Calu3 (cell line): Measurements from ENCODE around the gene ERGIC2. TPM values are rescaled to one million over a fixed set of nuclear protein-coding genes. Genes with fewer than 3 reads are reported as not detected.

Experiments
- BruUV-seq: library from RNA; stranded (reverse); fragments of 400-500 nt; replicated peaks from 2 replicates; lab custom pipeline; 2021; lab: Mats Ljungman, UMichigan
- CTCF ChIA-PET: fragments of 300-600 bp; sonication (Branson Sonifier 250); formaldehyde crosslinking; loops from one replicate; lab custom pipeline; 2022; ENCODE audit warnings: antibody characterized with exemption; lab: Charles Lee
- DNase-seq: peaks from one replicate; pipeline ENCODE4 v3.0.0; 2022
- H3K27ac Mint-ChIP-seq: one replicate; pipeline ENCODE4 v1.8.0; 2022; ENCODE audit warnings: mixed read lengths; ENCODE audit not compliant: unreplicated experiment
- H3K27me3 Mint-ChIP-seq: one replicate; pipeline ENCODE4 v1.8.0; 2022; ENCODE audit warnings: mixed read lengths; ENCODE audit not compliant: unreplicated experiment
- H3K36me3 Mint-ChIP-seq: one replicate; pipeline ENCODE4 v1.8.0; 2022; ENCODE audit warnings: mild to moderate bottlenecking, moderate library complexity, mixed read lengths; ENCODE audit not compliant: insufficient read depth, unreplicated experiment
- H3K4me1 Mint-ChIP-seq: one replicate; pipeline ENCODE4 v1.8.0; 2022; ENCODE audit warnings: mild to moderate bottlenecking, low read depth, mixed read lengths; ENCODE audit not compliant: unreplicated experiment
- H3K4me3 Mint-ChIP-seq: one replicate; pipeline ENCODE4 v1.8.0; 2022; ENCODE audit warnings: mild to moderate bottlenecking, low read depth, moderate library complexity, mixed read lengths; ENCODE audit not compliant: unreplicated experiment
- H3K9me3 Mint-ChIP-seq: one replicate; pipeline ENCODE4 v1.8.0; 2022; ENCODE audit warnings: low read depth, mixed read lengths; ENCODE audit not compliant: unreplicated experiment
- CTCF ChIP-seq: fragments of 200-600 bp; IDR thresholded peaks from one replicate; pipeline ENCODE4 v1.8.0; 2022; ENCODE audit warnings: antibody characterized with exemption; ENCODE audit not compliant: unreplicated experiment
- intact Hi-C: fragments of 100-400 bp; cut with micrococcal nuclease; formaldehyde crosslinking; loops from one replicate; pipeline ENCODE4 v1.10.0; 2022; ENCODE audit not compliant: unreplicated experiment
- total RNA-seq: library from RNA; stranded (reverse); gene quantifications from 2 replicates; pipeline ENCODE4 v1.2.3, GENCODE V29; 2022

ERGIC2 gene
- total RNA-seq, 1 experiment from 2014 or later: 112 TPM

- Mint-ChIP-seq H3K27ac (no peak overlapping the region), H3K4me1 (no peaks in the 10 kb centered on the region), H3K4me3 (no peak overlapping the region), H3K36me3 (no peaks in the 10 kb centered on the region), H3K9me3 (no peaks in the 10 kb centered on the region), H3K27me3 (peaks cover 26% of the 10 kb centered on the region)
- no TSS peak for BruUV-seq
- no peak for TF ChIP-seq CTCF
- DNase-seq: no peak
- intact Hi-C loops: loop anchor here (10.0 kb wide), 1 partner anchor 60 kb away; no protein-coding TSS in a partner anchor
- CTCF ChIA-PET: interaction anchor here (0.7 kb wide), 1 partner anchor 626 kb away, joined by 3 read pairs; no protein-coding TSS in a partner anchor
Observed at GRCh38 chr12:29415111-29415510, 34.1 kb upstream of the ERGIC2 start.

- H3K27me3 Mint-ChIP-seq: peaks cover 26% of the 10 kb centered on the region
- BruUV-seq: no TSS peak
- H3K4me1 Mint-ChIP-seq: no peaks in the 10 kb centered on the region
- DNase-seq: no peak
- CTCF ChIA-PET: interaction anchor here (0.7 kb wide), 2 partner anchors 126 to 997 kb away, joined by 3 read pairs; no protein-coding TSS in a partner anchor
- no peak for TF ChIP-seq CTCF
- H3K36me3 Mint-ChIP-seq: no peaks in the 10 kb centered on the region
- H3K27ac Mint-ChIP-seq: no peak overlapping the region
- intact Hi-C loops: loop anchor here (10.0 kb wide), 1 partner anchor 60 kb away; no protein-coding TSS in a partner anchor
- H3K9me3 Mint-ChIP-seq: no peaks in the 10 kb centered on the region
- no peak overlapping the region for H3K4me3 Mint-ChIP-seq
Observed at GRCh38 chr12:29414368-29414767, 33.4 kb upstream of the ERGIC2 start.

GRCh38 chr12:29405561-29405960, 24.6 kb upstream of the ERGIC2 start:
- no TSS peak for BruUV-seq
- Mint-ChIP-seq H3K4me1 (no peaks in the 10 kb centered on the region), H3K27me3 (no peaks in the 10 kb centered on the region), H3K4me3 (no peak overlapping the region), H3K27ac (no peak overlapping the region), H3K36me3 (no peaks in the 10 kb centered on the region), H3K9me3 (no peaks in the 10 kb centered on the region)
- intact Hi-C loops: no loop called here
- CTCF ChIA-PET: no interaction called here
- no peak for TF ChIP-seq CTCF
- DNase-seq: no peak

GRCh38 chr12:29403991-29404390, 23.0 kb upstream of the ERGIC2 start:
- no peaks in the 10 kb centered on the region for H3K27me3 Mint-ChIP-seq
- intact Hi-C loops: no loop called here
- no peaks in the 10 kb centered on the region for H3K36me3 Mint-ChIP-seq
- DNase-seq: no peak
- H3K4me1 Mint-ChIP-seq: no peaks in the 10 kb centered on the region
- no peak overlapping the region for H3K27ac Mint-ChIP-seq
- BruUV-seq: no TSS peak
- H3K4me3 Mint-ChIP-seq: no peak overlapping the region
- CTCF ChIA-PET: no interaction called here
- TF ChIP-seq CTCF: no peak
- no peaks in the 10 kb centered on the region for H3K9me3 Mint-ChIP-seq
